Esophagus muscularis mucosa (tissue), 4 donors: ENCODE results near the gene C2CD2L. TPM values are rescaled to one million over a fixed set of nuclear protein-coding genes. Genes with fewer than 3 reads are reported as not detected.
A peak's percentile ranks its signal among the peaks of the same experiment; 100 is the strongest.

Experiments used
- DNase-seq: peaks from one replicate; pipeline ENCODE4 v3.0.0-alpha.2; 2017; ENCODE audit errors: extremely low spot score
- H3K27ac ChIP-seq, 4 donors: fragments of 200-600 bp; sonication (generic); replicated peaks in 1 of 4; 1 replicate in 3 of 4; 2 replicates in 1 of 4; pipeline ENCODE4 v1.5.1; 2016 to 2019; ENCODE audit warnings: mild to moderate bottlenecking in 1 of 4
- H3K27me3 ChIP-seq, 4 donors: fragments of 200-600 bp; sonication (generic); one replicate each; pipeline versions ENCODE4 v1.5.1 to v1.6.0; 2016 to 2019
- H3K36me3 ChIP-seq, 4 donors: fragments of 200-600 bp; sonication (generic); one replicate each; pipeline ENCODE4 v1.5.1; 2016 to 2019
- H3K4me1 ChIP-seq, 4 donors: fragments of 200-600 bp; sonication (generic); one replicate each; pipeline ENCODE4 v1.5.1; 2016 to 2019
- H3K4me3 ChIP-seq, 4 donors: fragments of 200-600 bp; sonication (generic); 1 replicate in 2 of 4; 2 replicates in 2 of 4; pipeline ENCODE4 v1.5.1; 2016 to 2019; ENCODE audit warnings: mild to moderate bottlenecking in 4 of 4, moderate library complexity in 1 of 4
- H3K9me3 ChIP-seq, 4 donors: fragments of 200-600 bp; sonication (generic); 1 replicate in 3 of 4; 2 replicates in 1 of 4; pipeline ENCODE4 v1.5.1; 2016 to 2019
- EP300 ChIP-seq: sonication (generic); formaldehyde crosslinking; IDR thresholded peaks from one replicate; pipeline ENCODE4 v1.6.1; 2017; ENCODE audit warnings: antibody characterized with exemption
- POLR2A ChIP-seq: fragments of 450-650 bp; IDR thresholded peaks from one replicate; pipeline ENCODE4 v1.6.1; 2017; ENCODE audit warnings: antibody characterized with exemption, moderate library complexity, mild to moderate bottlenecking, low read depth
- POLR2AphosphoS5 ChIP-seq, 2 donors: sonication (generic); formaldehyde crosslinking; IDR thresholded peaks; one replicate each; pipeline ENCODE4 v1.6.1; 2017; ENCODE audit warnings: antibody characterized with exemption in 2 of 2
- WGBS: methylation state at CpG from one replicate; pipeline ENCODE4 v1.1.5; 2018; 5-methylcytosine and 5-hydroxymethylcytosine counted together
- intact Hi-C: fragments of 100-400 bp; cut with DNase I; formaldehyde crosslinking; loops from one replicate; pipeline ENCODE4 v1.15.1; 2023
- total RNA-seq, 4 donors: library from RNA; depleted of rRNA; stranded (reverse); fragments of >200 nt; gene quantifications; one replicate each; pipeline versions ENCODE4 v1.1.0 to v1.2.1, GENCODE V29; 2016
- TF ChIP-seq, protein P1 (sequence below), 3 experiments: fragments of 200-600 bp in 2 of 3; fragments of 450-650 bp in 1 of 3; sonication (generic) in 2 of 3; IDR thresholded peaks; one replicate each; pipeline ENCODE4 v1.5.1; 2017 to 2019; ENCODE audit warnings: antibody characterized with exemption in 3 of 3, mild to moderate bottlenecking in 2 of 3, moderate library complexity in 1 of 3

The C2CD2L gene
- total RNA-seq, 4 donors from 2014 or later, result 7.5 to 15.2 (median 9.4) TPM

- Histone ChIP-seq H3K4me3 (no peak overlapping the region), H3K9me3 (no peaks in the 10 kb centered on the region), H3K36me3 (peaks cover 0 to 2% (median 1%) of the 10 kb centered on the region in 4 donors), H3K27ac (peak overlapping the region; percentile 84 to 93 (median 88)), H3K27me3 (no peaks in the 10 kb centered on the region), H3K4me1 (peaks cover 46 to 59% (median 51%) of the 10 kb centered on the region in 4 donors)
- TF ChIP-seq, protein P1, sequence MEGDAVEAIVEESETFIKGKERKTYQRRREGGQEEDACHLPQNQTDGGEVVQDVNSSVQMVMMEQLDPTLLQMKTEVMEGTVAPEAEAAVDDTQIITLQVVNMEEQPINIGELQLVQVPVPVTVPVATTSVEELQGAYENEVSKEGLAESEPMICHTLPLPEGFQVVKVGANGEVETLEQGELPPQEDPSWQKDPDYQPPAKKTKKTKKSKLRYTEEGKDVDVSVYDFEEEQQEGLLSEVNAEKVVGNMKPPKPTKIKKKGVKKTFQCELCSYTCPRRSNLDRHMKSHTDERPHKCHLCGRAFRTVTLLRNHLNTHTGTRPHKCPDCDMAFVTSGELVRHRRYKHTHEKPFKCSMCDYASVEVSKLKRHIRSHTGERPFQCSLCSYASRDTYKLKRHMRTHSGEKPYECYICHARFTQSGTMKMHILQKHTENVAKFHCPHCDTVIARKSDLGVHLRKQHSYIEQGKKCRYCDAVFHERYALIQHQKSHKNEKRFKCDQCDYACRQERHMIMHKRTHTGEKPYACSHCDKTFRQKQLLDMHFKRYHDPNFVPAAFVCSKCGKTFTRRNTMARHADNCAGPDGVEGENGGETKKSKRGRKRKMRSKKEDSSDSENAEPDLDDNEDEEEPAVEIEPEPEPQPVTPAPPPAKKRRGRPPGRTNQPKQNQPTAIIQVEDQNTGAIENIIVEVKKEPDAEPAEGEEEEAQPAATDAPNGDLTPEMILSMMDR (IDR thresholded peaks at IDR 0.05), result no peak
- no peak for TF ChIP-seq EP300
- TF ChIP-seq POLR2A, result no peak
- no peak for TF ChIP-seq POLR2AphosphoS5 (IDR thresholded peaks at IDR 0.05)
- intact Hi-C loops, result no loop called here
- DNase-seq, result no peak
- 58% methylated on average over 4 of the region's 4 CpGs for WGBS
Measured at GRCh38 chr11:119103793-119104192, 3.4 kb upstream of the C2CD2L start.

DNA sequence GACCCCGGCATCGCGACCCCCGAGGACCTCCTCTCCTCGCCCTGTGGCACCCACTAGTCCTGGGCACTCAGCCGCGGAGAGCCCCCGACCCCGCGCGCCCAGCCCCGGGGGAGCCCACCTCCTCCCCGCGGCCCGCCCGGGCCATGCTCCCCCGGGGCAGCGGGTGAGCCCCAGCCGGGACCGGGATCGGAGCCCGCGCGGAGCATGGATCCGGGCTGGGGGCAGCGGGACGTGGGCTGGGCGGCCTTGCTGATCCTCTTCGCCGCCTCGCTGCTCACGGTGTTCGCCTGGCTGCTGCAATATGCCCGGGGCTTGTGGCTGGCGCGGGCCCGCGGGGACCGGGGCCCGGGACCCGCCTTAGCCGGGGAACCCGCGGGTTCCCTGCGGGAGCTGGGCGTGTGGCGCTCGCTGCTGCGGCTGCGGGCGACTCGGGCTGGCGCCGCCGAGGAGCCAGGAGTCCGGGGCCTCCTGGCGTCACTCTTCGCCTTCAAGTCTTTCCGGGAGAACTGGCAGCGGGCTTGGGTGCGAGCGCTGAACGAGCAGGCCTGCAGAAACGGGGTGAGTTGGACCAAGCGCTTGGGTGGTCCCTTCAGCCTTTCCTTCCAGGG lies 498 bp downstream of the C2CD2L start:
- 0% methylated on average over 10 of the region's 65 CpGs for WGBS
- no peak for DNase-seq
- Histone ChIP-seq H3K9me3 (no peaks in the 10 kb centered on the region), H3K27ac (peak overlapping the region; percentile 81 to 90 (median 86)), H3K4me3 (peak overlapping the region; percentile 86 to 99 (median 98)), H3K4me1 (peaks cover 33 to 51% (median 49%) of the 10 kb centered on the region in 4 donors), H3K27me3 (no peaks in the 10 kb centered on the region), H3K36me3 (peaks cover 15 to 24% (median 24%) of the 10 kb centered on the region in 4 donors)
- intact Hi-C loops, result no loop called here
- TF ChIP-seq POLR2AphosphoS5 (IDR thresholded peaks at IDR 0.05) (no peak), POLR2A (no peak), EP300 (no peak)
- TF ChIP-seq, protein P1 (IDR thresholded peaks at IDR 0.05), result no peak

DNA sequence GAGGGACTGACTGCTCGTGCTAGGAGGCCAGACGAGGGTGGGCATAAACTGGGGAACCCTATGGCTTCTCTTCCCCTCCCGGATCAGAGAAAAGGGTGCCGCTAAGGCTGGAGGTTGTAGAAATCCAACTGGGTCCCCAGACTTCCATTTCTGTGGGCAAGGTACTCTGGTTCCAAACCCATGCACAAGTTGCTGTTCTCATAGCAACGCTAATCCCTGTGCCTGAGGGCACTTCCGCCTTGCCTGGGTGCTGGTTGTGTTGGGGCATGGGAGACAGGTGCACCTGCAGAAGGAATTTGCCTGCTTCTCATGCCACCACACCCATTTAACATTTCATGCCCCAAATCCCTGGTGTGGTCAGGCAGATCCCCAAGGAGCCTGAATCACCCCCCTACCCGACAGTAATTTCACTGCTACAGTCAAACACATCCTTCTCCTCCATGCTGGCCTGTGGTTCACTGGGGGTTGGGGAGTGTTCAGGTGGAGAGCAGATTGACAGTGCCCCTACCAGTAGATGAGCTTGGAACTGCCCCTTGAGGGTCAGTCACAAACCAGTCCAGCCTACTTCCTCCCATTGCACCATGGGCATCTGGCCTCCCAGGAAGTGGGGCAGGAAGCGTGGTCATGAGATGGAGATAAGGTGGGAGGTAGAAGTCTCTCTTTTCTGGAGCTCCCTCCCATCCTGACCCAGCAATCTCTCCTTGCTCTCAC lies 1.2 kb downstream of the C2CD2L start:
- peaks cover 16 to 31% (median 30%) of the 10 kb centered on the region in 4 donors for H3K36me3 ChIP-seq
- no peak for DNase-seq
- H3K4me1 ChIP-seq, result peaks cover 26 to 45% (median 42%) of the 10 kb centered on the region in 4 donors
- intact Hi-C loops, result no loop called here
- H3K9me3 ChIP-seq, result no peaks in the 10 kb centered on the region
- no peaks in the 10 kb centered on the region for H3K27me3 ChIP-seq
- 21% methylated on average over 5 of the region's 8 CpGs for WGBS
- peak overlapping the region; percentile 81 to 90 (median 86) for H3K27ac ChIP-seq
- no peak for TF ChIP-seq EP300
- no peak for TF ChIP-seq POLR2A
- no peak for TF ChIP-seq POLR2AphosphoS5 (IDR thresholded peaks at IDR 0.05)
- TF ChIP-seq, protein P1 (IDR thresholded peaks at IDR 0.05), result no peak
- peak overlapping the region; percentile 86 to 99 (median 98) for H3K4me3 ChIP-seq

- intact Hi-C loops, result no loop called here
- DNase-seq, result no peak
- Histone ChIP-seq H3K4me1 (peaks cover 23 to 39% (median 38%) of the 10 kb centered on the region in 4 donors), H3K9me3 (no peaks in the 10 kb centered on the region), H3K36me3 (peaks cover 21 to 36% (median 36%) of the 10 kb centered on the region in 4 donors), H3K27ac (no peak overlapping the region), H3K27me3 (no peaks in the 10 kb centered on the region), H3K4me3 (peak overlapping the region; percentile 86 to 99 (median 98))
- TF ChIP-seq EP300, result no peak
- no peak for TF ChIP-seq POLR2AphosphoS5 (IDR thresholded peaks at IDR 0.05)
- TF ChIP-seq POLR2A, result no peak
- TF ChIP-seq, protein P1 (IDR thresholded peaks at IDR 0.05), result no peak
- WGBS, result 73% methylated on average over 2 of the region's 2 CpGs
Measured at GRCh38 chr11:119108857-119109221, 1.7 kb downstream of the C2CD2L start.
